NCI-H345 treated with DMSO at 0.1 percent for 48 hours (cell line): ENCODE results near the gene CEP68.

Source experiments
- DNase-seq: peaks from one replicate; lab custom pipeline; 2025; ENCODE audit not compliant: unreplicated experiment; lab: John Stamatoyannopoulos, UW

CEP68 gene

GRCh38 chr2:65057391-65058052 is 1.3 kb downstream of the CEP68 start:
- peak; percentile 34 for DNase-seq

DNA sequence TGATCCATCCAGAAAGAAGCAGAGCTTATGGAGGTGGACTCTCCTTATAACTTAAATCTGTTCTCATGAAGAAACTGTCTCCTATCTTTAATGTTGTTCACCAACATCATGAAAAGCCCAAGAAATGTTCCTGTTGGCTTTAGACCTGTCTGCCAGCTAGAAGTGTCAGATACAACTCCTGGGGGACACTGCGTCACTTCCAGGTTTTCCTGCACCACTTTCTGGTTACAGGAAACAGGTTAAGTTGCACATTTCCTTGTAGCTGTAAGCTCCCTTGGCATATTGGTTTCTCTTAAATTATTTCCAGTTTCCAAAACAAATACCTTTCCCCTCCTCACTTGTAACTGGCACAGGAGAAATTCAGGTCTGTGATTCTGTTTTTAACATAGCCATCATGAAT is 2.9 kb downstream of the CEP68 start:
- no peak for DNase-seq

DNA sequence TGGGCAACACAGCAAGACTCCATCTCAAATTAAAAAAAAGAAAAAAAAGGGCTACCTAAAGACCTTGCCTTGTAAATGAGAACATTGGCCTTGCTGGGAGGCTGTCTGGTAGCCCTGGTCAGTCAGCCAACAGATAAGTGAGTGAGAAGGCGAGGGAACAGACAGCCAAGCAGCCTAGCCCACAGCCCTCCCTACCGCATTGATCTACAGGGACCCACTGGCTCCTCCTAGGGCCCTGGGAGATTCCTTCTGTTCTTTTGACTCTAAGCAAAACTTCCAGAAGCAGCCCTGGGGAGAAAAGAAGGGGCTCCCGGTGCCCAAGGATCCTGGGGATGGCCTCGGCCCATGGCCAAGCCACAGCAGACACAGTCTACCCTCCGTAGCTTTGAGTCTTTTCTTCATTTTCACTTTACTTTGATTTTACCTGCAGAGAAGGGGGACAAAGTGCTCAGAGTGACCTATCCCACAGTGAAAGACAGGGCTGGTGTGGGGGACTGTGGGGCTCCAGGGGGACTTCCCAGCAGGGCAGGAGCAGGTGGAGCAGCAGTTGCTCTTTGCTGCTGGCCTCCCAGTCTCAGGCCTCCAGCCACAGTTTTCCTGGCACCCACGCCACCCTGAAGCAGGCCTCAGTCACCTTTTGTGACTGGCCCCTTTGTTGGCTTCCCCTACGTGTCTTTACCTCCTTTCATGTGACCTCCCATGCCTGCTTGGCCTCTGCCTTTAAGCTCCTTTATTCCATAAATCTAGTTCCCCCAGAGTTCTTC is 5.1 kb downstream of the CEP68 start:
- no peak for DNase-seq

DNA sequence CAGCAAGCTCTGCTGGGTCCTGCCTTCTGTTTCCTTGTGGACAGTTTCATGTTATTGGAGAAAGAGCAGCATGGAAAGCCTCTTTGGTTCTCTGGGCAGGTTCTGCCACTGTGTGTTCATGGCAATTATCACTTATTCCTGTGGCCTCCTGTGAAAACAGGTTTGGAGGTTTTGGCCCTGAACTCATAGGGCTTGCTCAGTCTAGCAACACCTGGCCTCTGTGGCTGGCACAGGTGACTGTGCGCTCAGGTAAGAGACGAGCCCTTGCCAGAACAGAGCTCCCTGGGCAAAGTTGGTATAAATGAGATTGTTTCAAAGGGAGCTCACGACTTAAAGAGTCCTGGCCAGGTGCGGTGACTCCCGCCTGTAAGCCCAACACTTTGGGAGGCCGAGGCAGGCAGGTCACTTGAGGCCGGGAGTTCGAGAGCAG is 5.7 kb downstream of the CEP68 start:
- no peak for DNase-seq

- no peak for DNase-seq
Observed at GRCh38 chr2:65062843-65063825, 6.9 kb downstream of the CEP68 start.

- DNase-seq = no peak
Observed at GRCh38 chr2:65064728-65065552, 8.7 kb downstream of the CEP68 start.

GRCh38 chr2:65067806-65068553 is 11.8 kb downstream of the CEP68 start:
- no peak for DNase-seq

DNA sequence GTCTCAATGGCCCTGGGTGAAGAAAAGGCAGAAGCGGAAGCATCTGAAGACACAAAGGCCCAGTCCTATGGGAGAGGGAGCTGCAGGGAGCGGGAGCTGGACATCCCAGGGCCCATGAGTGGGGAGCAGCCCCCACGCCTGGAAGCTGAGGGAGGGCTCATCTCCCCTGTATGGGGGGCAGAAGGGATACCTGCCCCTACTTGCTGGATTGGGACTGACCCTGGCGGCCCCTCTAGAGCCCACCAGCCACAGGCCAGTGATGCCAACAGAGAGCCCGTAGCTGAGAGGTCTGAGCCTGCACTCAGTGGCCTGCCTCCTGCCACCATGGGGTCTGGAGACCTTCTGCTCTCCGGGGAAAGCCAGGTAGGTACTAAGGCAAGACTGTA is 13.2 kb downstream of the CEP68 start:
- no peak for DNase-seq

- DNase-seq = no peak
Observed at GRCh38 chr2:65070172-65070830, 14.1 kb downstream of the CEP68 start.

DNA sequence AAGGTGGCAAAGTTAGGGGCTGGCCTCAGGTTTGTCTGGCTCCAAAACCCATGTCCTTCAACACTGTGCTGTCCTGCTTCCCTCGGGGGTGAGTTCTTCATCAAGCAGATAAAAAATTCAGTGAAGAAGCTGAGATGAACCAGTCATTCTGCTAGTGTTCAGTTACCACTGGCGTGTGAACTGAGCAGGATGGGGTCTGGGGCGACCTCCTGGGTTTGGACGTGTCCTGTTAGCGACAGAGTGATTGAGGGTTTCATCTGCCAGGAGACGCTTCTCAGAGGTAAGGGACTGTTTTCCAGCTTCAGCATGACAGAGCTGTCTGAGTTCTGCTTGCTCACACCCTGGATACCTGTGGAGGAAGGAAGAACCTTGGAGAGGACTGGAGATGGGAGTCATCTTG is 14.6 kb downstream of the CEP68 start:
- DNase-seq = no peak

DNA sequence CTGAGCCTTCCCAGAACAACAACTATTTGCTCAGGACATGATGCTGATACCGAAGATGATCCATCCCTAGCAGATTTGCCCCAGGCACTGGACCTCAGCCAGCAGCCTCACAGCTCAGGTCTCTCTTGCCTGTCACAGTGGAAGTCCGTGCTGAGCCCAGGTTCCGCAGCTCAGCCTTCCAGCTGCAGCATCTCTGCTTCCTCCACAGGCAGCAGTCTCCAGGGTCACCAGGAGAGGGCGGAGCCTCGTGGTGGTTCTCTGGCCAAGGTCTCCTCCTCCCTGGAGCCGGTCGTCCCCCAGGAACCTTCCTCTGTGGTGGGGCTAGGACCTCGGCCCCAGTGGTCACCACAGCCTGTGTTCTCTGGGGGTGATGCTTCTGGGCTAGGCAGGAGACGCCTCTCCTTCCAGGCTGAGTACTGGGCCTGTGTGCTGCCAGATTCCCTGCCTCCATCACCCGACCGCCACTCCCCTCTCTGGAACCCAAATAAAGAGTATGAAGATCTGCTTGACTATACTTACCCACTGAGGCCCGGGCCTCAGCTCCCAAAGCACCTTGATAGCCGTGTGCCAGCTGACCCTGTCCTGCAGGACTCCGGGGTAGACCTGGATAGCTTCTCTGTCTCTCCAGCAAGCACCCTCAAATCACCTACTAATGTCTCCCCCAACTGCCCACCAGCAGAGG is 15.4 kb downstream of the CEP68 start:
- no peak for DNase-seq

DNA sequence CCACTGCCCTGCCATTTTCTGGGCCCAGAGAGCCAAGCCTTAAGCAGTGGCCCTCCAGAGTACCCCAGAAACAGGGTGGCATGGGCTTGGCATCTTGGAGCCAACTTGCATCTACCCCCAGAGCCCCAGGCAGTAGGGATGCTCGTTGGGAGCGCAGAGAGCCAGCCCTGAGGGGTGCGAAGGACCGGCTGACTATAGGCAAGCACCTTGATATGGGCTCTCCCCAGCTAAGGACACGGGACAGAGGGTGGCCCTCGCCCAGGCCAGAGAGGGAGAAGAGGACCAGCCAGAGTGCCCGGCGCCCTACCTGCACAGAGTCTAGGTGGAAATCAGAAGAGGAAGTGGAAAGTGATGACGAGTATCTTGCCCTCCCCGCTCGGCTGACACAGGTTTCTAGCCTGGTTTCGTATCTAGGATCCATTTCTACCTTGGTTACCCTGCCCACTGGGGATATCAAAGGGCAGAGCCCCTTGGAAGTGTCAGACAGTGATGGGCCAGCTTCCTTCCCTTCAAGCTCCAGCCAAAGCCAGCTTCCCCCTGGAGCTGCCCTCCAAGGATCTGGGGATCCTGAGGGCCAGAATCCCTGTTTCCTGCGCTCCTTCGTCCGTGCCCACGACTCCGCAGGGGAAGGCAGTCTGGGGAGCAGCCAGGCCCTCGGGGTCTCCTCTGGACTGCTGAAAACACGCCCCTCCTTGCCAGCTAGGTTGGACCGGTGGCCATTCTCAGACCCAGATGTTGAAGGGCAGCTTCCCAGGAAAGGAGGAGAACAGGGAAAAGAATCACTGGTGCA is 16.2 kb downstream of the CEP68 start:
- DNase-seq = no peak

DNA sequence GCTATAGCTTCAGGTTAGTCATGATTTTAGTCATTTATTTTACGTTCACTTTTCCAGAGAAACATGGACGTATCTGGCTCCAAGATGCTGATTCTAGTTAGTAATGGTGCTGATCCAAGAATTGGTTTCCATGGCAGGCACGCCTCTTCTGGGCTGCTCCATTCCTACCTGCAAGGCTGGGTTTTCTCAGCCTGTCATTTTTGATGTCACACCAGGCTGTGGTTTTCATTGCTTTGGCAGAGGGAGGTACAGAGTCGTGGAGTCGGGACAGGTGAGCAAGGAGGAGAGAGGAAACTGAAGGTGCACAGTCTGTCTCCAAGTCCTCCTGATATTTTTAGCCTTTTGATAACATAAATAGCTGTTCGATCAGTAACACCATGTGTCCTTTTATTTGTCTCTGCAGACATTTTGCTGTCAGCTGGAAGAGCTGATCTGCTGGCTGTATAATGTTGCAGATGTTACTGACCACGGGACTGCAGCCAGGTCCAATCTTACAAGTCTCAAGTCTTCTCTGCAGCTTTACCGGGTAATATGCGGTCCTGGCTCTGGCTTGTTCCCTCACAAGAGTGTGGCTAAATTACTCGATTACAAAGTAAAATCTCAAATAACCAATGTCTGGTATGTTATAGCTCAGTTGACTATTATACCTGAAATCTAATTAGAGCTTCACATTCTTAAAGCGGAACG is 17.8 kb downstream of the CEP68 start:
- DNase-seq = no peak

DNA sequence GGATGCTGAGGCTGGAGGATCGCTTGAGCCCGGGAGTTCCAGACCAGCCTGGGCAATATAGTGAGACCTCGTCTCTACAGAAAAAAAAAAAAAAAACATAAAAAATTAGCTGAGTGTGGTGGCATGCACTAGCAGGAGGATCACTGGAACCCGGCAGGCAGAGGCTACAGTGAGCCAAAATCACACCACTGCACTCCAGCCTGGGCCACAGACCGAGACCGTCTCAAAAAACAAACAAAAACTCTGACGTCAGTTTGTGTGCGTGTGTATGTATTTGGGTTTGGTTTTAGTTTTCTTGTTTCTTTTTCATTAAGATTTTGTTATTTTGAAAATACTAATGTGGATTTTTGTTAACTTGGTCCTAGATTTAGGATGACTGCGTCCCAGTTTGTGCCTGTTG is 19.0 kb downstream of the CEP68 start:
- DNase-seq = no peak

DNA sequence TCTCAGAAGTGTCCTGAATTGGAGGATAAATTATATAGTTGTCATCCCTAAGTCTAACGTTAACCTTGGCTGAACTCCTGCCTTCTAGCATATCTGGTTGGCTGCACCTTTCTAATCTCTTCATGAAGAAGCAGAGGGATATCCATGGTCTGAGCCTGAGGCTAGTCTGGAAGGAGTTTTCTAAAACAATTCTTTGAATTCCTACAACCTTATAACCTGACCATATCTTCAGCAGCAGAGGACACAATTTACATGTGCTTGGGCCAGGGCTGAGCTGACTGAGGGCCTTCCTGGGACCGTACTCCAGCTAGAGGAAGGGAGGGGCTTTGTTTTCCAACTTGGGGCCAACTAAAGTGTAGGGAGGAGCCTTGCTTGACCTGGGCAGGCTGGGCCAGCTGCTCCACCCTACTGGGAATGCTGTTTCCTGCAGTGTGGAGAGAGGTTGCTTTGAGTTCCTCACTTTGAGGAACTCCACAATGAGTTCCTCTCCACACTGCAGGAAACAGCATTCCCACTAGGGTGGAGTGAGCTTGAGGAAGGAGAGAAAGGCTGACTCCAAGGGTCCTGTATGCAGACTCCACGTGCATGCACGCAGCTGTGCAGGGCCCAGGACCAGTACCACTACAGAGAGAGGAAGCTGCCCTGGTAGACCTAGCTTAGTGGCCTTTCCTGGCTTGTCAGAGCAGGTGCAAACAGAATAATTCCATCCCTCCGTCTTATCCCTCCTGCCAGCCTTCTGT is 19.6 kb downstream of the CEP68 start:
- no peak for DNase-seq

DNA sequence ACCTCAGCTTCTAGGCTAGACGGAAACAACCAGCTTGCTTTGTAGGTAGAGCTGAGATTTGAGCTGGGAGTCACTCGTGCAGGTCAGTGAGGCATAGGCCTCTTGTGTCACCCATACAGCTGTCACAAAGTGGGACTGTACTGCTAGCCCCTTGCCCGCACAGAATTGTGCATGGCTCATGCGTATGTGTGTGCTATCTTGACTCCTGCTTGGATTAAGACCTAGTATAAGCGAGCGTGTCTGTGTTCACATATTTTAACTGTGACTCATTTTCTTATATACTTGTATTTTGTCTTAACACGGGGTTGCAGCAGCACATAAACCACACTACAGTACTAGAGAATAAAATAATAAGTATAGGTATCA is 20.1 kb downstream of the CEP68 start:
- DNase-seq = no peak

DNA sequence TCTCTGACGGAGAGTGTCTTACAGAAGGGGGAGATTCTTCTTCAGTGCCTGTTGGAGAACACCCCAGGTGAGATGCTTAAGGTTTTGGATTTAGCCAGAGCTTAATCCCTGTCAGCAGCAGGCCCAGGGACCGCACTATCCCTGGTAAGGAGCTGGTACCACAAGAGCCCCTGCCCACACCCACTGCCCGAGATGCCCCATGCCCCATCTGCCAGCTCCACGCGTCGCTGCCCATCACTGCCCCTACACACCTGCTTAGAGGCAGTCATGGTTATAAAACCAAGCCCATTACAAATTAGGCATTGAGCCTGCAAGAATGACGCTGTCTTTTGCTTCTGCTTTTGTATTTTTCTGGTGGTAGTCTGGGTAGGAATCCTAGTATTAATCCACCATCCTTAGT is 21.7 kb downstream of the CEP68 start:
- DNase-seq = no peak
